ENCODE measurements around the gene CEPT1. TPM values are rescaled to one million over a fixed set of nuclear protein-coding genes. Genes with fewer than 3 reads are reported as not detected.
"Not testable (repeated sequence)": the region's sequence is repeated elsewhere in the genome, so short reads cannot be mapped to it uniquely, and the experiment has no call there.

The CEPT1 gene
- total RNA-seq, 1 donor, result 40.7 TPM

DNA sequence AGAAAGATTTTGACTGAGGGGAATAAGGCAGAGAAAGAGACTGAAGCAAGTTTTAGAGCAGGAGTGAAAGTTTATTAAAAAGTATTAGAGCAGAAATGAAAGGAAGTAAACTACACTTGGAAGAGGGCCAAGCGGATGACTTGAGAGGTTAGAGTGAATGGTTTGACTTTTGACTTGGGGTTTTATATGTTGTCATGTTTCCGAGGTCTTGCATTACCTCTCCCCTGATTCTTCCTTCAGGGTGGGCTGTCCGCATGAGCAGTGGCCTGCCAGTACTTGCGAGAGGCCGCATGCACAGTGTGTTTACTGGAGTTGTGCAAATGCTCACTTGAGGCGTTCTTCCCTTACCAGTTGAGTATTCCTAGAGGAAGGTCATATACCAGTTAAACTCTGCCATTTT, 73.4 kb downstream of the CEPT1 start:
- DNase-seq (ENCODE audit: low read depth), result no peak
- TF ChIP-seq, protein P1, sequence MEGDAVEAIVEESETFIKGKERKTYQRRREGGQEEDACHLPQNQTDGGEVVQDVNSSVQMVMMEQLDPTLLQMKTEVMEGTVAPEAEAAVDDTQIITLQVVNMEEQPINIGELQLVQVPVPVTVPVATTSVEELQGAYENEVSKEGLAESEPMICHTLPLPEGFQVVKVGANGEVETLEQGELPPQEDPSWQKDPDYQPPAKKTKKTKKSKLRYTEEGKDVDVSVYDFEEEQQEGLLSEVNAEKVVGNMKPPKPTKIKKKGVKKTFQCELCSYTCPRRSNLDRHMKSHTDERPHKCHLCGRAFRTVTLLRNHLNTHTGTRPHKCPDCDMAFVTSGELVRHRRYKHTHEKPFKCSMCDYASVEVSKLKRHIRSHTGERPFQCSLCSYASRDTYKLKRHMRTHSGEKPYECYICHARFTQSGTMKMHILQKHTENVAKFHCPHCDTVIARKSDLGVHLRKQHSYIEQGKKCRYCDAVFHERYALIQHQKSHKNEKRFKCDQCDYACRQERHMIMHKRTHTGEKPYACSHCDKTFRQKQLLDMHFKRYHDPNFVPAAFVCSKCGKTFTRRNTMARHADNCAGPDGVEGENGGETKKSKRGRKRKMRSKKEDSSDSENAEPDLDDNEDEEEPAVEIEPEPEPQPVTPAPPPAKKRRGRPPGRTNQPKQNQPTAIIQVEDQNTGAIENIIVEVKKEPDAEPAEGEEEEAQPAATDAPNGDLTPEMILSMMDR (IDR thresholded peaks at IDR 0.05; ENCODE audit: insufficient read depth, low read length), result no peak
- H3K4me3 ChIP-seq (ENCODE audit: low read depth, low read length), result no peak overlapping the region

DNA sequence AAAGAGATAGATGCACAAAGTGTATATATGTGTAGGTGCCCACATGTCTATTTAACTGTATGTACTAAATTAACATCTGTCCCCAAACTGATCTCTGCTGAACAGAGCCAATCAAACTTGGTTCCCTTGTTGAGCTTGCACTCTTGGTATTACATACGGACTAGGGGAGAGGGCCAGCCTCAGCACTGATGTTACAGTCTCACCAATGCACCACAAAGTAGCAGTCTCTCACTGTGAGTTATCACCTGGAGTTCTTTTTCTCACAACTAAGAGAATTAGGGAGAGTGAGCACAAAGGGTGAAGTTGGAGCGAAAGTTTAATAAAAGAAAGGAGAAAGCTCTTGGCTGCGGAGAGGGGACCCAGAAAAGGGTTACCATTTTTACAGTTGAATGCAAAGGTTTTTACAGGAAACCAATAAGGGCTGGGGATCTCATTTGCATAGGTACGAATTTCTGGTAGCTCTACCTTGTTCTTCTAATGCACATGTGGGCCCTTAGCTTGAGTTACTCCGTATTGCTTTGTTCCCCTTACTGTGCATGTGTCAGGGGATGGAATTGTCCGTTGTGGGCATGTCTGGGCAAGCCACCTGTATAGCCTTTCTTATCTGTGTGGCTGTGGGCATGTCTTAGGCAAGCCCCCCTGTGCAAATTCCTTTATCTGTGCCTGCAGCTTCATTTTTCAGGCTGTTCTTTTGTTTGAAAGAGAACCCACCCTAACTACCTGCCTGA, 74.2 kb downstream of the CEPT1 start:
- H3K4me3 ChIP-seq (ENCODE audit: low read depth, low read length), result no peak overlapping the region
- no peak for DNase-seq (ENCODE audit: low read depth)
- TF ChIP-seq, protein P1 (IDR thresholded peaks at IDR 0.05; ENCODE audit: insufficient read depth, low read length), result no peak

DNA sequence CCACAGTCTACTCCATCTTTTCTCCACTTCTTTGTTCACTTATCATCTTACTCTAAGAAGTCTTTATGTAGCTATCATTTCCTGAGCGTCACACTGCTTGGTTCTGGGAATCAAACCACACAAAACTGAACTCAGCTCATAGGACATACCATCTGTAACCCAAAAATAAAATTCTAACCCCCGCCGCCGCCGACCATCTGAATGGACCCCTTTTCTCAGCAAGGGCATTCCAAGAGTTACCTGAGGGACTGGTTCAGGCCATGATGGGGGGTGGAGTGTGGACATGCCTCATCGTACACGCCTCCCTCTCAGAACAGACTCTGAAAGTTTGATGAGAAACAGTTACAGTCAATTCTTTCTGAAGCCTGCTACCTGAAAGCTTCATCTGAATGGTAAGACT, 74.9 kb downstream of the CEPT1 start:
- no peak for DNase-seq (ENCODE audit: low read depth)
- TF ChIP-seq, protein P1 (IDR thresholded peaks at IDR 0.05; ENCODE audit: insufficient read depth, low read length), result no peak
- H3K4me3 ChIP-seq (ENCODE audit: low read depth, low read length), result no peak overlapping the region

DNA sequence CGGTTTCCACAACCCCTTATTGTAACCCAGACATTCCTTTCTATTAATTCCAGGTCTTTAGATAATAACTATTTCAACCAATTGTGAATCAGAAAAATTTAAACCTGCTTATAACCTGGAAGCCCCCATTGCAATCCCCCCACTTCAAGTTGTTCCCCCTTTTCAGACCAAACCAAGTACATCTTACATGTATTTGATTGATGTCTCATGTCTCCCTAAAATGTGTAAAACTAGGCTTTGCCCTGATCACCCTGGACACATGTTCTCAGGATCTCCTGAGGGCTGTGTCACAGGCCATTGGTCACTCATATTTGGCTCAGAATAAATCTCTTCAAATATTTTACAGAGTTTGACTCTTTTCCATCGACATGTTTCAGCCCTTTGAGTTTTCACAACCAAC, 75.3 kb downstream of the CEPT1 start:
- not testable (repeated sequence) for DNase-seq (ENCODE audit: low read depth); H3K4me3 ChIP-seq (ENCODE audit: low read depth, low read length)

DNA sequence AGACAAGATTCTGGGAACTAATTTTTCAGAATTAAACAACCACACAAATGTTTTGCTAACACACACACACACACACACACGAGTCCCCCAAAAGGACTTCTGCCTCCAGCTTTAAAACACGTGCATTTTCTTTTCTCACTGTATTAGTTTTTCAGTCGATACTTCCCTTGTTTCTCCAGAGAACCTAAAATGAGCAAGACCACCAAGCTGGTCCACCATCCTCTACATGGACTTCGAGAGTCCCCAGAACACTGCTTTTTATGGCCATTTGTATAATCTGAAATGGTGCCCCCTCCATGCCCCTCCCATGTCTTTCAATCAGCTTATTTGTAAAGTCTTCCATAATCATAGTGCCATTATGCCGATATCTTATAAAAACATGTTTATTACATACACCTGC, 76.7 kb downstream of the CEPT1 start:
- H3K4me3 ChIP-seq (ENCODE audit: low read depth, low read length), result no peak overlapping the region
- DNase-seq (ENCODE audit: low read depth), result no peak
- TF ChIP-seq, protein P1 (IDR thresholded peaks at IDR 0.05; ENCODE audit: insufficient read depth, low read length), result no peak

DNA sequence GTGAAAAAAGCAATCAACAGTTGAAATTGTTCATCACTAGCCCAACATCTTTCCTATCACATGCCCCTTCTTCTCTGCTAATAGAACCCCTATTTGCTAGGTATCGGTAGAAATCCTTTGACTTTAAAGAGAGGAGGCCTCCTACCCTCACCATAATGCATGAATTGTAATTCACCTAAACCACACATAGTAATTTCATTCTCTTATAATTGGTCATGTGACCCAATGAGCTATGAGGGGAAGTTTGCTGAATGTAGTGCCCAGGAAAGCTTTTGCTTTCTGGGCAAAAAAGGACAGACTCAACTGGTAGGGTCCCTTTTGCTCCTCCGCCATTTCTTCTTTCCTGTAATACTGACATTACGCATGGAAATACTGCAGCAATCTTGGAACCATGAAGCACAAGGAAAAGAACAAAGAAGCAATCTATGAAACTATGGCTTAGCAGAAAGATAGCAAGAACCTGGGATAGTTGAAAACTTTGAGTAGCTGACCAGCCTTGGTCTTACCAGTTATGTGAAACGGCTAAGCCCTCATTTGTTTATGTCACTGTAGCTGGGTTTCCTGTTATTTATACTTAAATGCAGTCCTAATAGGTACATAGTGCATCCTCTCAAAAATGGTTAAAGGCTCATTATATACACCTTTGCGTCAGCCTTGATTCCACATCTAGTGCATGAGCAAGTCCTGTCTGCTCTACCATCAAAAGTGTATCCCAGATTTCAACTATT, 77.3 kb downstream of the CEPT1 start:
- TF ChIP-seq, protein P1 (IDR thresholded peaks at IDR 0.05; ENCODE audit: insufficient read depth, low read length), result no peak
- H3K4me3 ChIP-seq (ENCODE audit: low read depth, low read length), result no peak overlapping the region
- no peak for DNase-seq (ENCODE audit: low read depth)

DNA sequence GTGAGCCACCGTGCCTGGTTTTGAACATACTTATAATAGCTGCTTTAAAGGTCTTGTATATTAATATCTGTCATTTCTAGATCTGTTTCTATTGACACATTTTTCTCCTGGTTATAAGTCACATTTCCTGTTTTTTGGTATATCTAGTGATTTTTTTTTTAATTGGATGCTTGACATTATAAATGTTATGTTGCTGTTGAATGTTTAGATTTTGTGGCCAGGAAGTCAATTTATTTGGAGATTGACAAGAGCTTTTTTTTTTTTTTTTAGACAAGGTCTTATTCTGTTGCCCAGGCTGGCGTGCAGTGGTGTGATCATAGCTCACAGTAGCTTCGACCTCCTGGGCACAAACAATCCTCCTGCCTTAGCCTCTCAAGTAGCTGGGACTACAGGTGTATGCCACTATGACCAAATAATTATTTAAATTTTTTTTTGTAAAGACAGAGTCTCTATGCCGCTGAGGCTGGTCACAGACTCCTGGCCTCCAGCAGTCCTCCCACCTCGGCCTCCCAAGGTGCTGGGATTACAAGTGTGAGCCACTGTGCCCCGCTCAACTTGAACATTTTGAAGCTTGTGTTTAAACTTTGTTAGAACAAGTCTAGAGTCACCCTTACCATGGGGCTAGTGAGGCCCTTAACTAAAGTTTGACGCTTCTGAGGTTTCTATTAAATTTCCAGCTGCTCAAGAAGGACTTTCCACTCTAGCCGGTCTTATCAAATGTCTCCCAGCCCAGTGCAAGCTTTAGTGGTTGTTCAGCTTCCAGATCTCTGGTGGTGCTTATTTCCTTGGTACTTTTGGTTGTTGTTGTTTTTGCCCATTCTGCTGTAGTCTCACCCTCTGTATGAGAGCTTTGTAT, 78.9 kb downstream of the CEPT1 start:
- H3K4me3 ChIP-seq (ENCODE audit: low read depth, low read length), result no peak overlapping the region
- no peak for DNase-seq (ENCODE audit: low read depth)
- TF ChIP-seq, protein P1 (IDR thresholded peaks at IDR 0.05; ENCODE audit: insufficient read depth, low read length), result no peak
